Testis (tissue), 2 donors: Measurements from ENCODE around the gene FOXP4.

Source experiments
- POLR2A ChIP-seq: fragments of 450-650 bp; IDR thresholded peaks from one replicate; pipeline ENCODE4 v1.6.1; 2017; ENCODE audit warnings: antibody characterized with exemption, mild to moderate bottlenecking, moderate library complexity
- TF ChIP-seq, protein P1 (sequence below), 3 experiments: fragments of 450-650 bp in 2 of 3; fragments of 200-600 bp in 1 of 3; sonication (generic) in 1 of 3; IDR thresholded peaks; one replicate each; pipeline ENCODE4 v1.5.1; 2016 to 2019; ENCODE audit warnings: antibody characterized with exemption in 3 of 3, mild to moderate bottlenecking in 2 of 3, moderate library complexity in 1 of 3

DNA sequence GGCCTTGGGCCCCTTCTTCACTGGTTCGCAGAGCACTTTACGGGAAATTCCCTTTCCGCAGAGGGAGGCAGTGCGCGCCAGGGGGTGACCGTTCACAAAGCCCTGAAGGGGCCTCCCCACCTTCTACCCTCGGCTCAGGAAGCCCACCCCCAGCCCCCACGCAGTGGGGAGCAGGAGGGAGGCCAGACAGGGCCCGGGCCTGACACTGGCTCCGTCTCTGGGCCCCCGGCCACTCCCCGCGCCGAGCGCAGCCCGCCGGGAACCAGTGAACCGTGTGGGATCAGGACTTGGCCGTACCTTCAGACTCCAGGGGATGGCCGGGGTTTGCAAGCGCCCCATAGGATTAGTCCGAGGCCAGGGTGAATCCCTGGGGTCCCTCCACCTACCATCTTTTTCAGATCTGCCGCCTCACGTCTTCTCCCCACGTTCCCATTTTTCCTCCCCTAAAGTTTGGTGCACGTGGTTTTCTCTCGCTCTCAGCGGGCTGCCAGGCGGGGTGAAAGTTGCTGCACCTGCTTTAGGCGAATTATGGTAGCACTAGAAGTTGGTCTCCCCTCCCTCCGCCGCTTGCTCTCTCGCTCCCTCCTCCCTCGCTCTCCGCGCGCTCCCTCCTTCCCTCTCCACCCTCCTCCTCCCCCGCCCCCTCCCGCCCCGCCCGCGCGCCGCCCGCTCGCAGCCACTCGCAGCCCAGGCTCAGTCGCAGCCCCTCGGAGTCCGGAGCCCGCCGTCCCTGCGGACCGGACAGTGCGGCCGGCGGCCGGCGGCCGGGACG is at the start of gene FOXP4:
- TF ChIP-seq, protein P1, sequence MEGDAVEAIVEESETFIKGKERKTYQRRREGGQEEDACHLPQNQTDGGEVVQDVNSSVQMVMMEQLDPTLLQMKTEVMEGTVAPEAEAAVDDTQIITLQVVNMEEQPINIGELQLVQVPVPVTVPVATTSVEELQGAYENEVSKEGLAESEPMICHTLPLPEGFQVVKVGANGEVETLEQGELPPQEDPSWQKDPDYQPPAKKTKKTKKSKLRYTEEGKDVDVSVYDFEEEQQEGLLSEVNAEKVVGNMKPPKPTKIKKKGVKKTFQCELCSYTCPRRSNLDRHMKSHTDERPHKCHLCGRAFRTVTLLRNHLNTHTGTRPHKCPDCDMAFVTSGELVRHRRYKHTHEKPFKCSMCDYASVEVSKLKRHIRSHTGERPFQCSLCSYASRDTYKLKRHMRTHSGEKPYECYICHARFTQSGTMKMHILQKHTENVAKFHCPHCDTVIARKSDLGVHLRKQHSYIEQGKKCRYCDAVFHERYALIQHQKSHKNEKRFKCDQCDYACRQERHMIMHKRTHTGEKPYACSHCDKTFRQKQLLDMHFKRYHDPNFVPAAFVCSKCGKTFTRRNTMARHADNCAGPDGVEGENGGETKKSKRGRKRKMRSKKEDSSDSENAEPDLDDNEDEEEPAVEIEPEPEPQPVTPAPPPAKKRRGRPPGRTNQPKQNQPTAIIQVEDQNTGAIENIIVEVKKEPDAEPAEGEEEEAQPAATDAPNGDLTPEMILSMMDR (IDR thresholded peaks at IDR 0.05): no peak
- no peak for TF ChIP-seq POLR2A
